HCT116 (cell line): ENCODE data around the gene CHAC1.

Source experiments
- CTCF ChIP-seq, 3 experiments: fragments of 200-600 bp in 1 of 3; sonication (generic) in 1 of 3; IDR thresholded peaks in 2 of 3; conservative IDR thresholded peaks in 1 of 3; 2 replicates each; pipeline ENCODE4 v1.5.1; 2012 to 2017; ENCODE audit warnings: low read depth in 2 of 3, low read length in 2 of 3, antibody characterized with exemption in 1 of 3, borderline replicate concordance in 1 of 3, control low read depth in 1 of 3, mild to moderate bottlenecking in 1 of 3, mixed read lengths in 1 of 3, mixed run types in 1 of 3, moderate library complexity in 1 of 3; ENCODE audit not compliant: insufficient read depth in 1 of 3
- EZH2 ChIP-seq: fragments of 200-600 bp; sonication (generic); IDR thresholded peaks from 2 replicates; pipeline ENCODE4 v1.6.1; 2017; ENCODE audit warnings: antibody characterized with exemption, mixed run types
- MAX ChIP-seq: IDR thresholded peaks from 2 replicates; pipeline ENCODE4 v1.6.1; 2012
- POLR2AphosphoS5 ChIP-seq: IDR thresholded peaks from 2 replicates; pipeline ENCODE4 v1.6.1; 2011; ENCODE audit warnings: mild to moderate bottlenecking, low read depth, low read length, moderate library complexity
- RAD21 ChIP-seq: IDR thresholded peaks from 2 replicates; pipeline ENCODE4 v1.6.1; 2012; ENCODE audit warnings: low read depth, mild to moderate bottlenecking
- SP1 ChIP-seq: IDR thresholded peaks from 2 replicates; pipeline ENCODE4 v1.6.1; 2012; ENCODE audit warnings: low read depth
- TF ChIP-seq, protein P1 (sequence below): IDR thresholded peaks from 2 replicates; pipeline ENCODE4 v1.6.1; 2012; ENCODE audit warnings: low read depth

- no peak for TF ChIP-seq CTCF (IDR thresholded peaks at IDR 0.05 in 2 of 3, conservative IDR thresholded peaks at IDR 0.05 in 1 of 3; ENCODE audit: borderline replicate concordance in 1 of 3, insufficient read depth in 1 of 3, low read depth in 2 of 3, low read length in 2 of 3)
- no peak for TF ChIP-seq MAX
- TF ChIP-seq SP1 = no peak
- no peak for TF ChIP-seq RAD21
- no peak for TF ChIP-seq POLR2AphosphoS5
- no peak for TF ChIP-seq EZH2
- TF ChIP-seq, protein P1, sequence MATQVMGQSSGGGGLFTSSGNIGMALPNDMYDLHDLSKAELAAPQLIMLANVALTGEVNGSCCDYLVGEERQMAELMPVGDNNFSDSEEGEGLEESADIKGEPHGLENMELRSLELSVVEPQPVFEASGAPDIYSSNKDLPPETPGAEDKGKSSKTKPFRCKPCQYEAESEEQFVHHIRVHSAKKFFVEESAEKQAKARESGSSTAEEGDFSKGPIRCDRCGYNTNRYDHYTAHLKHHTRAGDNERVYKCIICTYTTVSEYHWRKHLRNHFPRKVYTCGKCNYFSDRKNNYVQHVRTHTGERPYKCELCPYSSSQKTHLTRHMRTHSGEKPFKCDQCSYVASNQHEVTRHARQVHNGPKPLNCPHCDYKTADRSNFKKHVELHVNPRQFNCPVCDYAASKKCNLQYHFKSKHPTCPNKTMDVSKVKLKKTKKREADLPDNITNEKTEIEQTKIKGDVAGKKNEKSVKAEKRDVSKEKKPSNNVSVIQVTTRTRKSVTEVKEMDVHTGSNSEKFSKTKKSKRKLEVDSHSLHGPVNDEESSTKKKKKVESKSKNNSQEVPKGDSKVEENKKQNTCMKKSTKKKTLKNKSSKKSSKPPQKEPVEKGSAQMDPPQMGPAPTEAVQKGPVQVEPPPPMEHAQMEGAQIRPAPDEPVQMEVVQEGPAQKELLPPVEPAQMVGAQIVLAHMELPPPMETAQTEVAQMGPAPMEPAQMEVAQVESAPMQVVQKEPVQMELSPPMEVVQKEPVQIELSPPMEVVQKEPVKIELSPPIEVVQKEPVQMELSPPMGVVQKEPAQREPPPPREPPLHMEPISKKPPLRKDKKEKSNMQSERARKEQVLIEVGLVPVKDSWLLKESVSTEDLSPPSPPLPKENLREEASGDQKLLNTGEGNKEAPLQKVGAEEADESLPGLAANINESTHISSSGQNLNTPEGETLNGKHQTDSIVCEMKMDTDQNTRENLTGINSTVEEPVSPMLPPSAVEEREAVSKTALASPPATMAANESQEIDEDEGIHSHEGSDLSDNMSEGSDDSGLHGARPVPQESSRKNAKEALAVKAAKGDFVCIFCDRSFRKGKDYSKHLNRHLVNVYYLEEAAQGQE = no peak
Measured at GRCh38 chr15:40988156-40988555, 34.9 kb downstream of the CHAC1 start.
